IgD-negative memory B cell (primary cell): ENCODE results near the gene ELOVL6. TPM values are rescaled to one million over a fixed set of nuclear protein-coding genes. Genes with fewer than 3 reads are reported as not detected.
"Not testable (repeated sequence)": the region's sequence is repeated elsewhere in the genome, so short reads cannot be mapped to it uniquely, and the experiment has no call there.

Experiments used
- H3K27ac Mint-ChIP-seq, 3 donors: one replicate each; pipeline ENCODE4 v1.8.0; 2020 to 2022; ENCODE audit warnings: mild to moderate bottlenecking in 3 of 3, mixed read lengths in 3 of 3, moderate library complexity in 1 of 3
- H3K27me3 Mint-ChIP-seq: one replicate; pipeline ENCODE4 v1.8.0; 2021; ENCODE audit warnings: mixed read lengths
- H3K36me3 Mint-ChIP-seq: one replicate; pipeline ENCODE4 v1.8.0; 2020; ENCODE audit warnings: mild to moderate bottlenecking, mixed read lengths
- H3K4me1 Mint-ChIP-seq, 3 donors: one replicate each; pipeline ENCODE4 v1.8.0; 2020 to 2022; ENCODE audit warnings: mixed read lengths in 3 of 3, mild to moderate bottlenecking in 1 of 3
- H3K4me3 Mint-ChIP-seq, 4 donors: one replicate each; pipeline ENCODE4 v1.8.0; 2020 to 2022; ENCODE audit warnings: mild to moderate bottlenecking in 4 of 4, mixed read lengths in 4 of 4, moderate library complexity in 3 of 4
- H3K9me3 Mint-ChIP-seq, 3 donors: one replicate each; pipeline ENCODE4 v1.8.0; 2020 to 2021; ENCODE audit warnings: mixed read lengths in 3 of 3, mild to moderate bottlenecking in 1 of 3
- polyA plus RNA-seq: library from polyadenylated mRNA; unstranded; fragments of 300-500 nt; fragmentation: Illumina TruSeq; gene quantifications from one replicate; pipeline ENCODE4 v1.2.3, GENCODE V29; 2021

ELOVL6 gene
- polyA plus RNA-seq, 1 donor from 2014 or later: 0.08 TPM

DNA sequence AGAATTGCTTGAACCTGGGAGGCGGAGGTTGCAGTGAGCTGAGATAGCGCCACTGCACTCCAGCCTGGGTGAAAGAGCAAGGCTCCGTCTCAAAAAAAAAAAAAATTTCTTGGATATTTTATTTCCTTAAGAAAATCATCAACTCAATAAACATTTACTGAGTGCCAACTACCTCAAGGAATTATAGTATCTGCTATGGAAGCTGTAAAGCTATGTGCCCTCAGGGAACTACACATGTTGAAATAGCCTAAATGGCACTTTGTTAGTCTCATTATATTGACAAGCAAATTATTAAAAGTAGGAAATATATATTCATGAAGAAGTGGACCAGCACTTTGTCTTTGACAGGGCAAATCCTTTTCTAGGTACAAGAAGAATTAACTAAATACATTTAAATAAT lies 40.8 kb downstream of the ELOVL6 start:
- no peak overlapping the region for H3K4me3 Mint-ChIP-seq
- H3K27me3 Mint-ChIP-seq: no peaks in the 10 kb centered on the region
- no peaks in the 10 kb centered on the region for H3K4me1 Mint-ChIP-seq
- H3K9me3 Mint-ChIP-seq: no peaks in the 10 kb centered on the region
- H3K36me3 Mint-ChIP-seq: no peaks in the 10 kb centered on the region
- H3K27ac Mint-ChIP-seq: no peak overlapping the region

- not testable (repeated sequence) for H3K27me3 Mint-ChIP-seq, H3K9me3 Mint-ChIP-seq, H3K4me1 Mint-ChIP-seq, H3K4me3 Mint-ChIP-seq, H3K27ac Mint-ChIP-seq, H3K36me3 Mint-ChIP-seq
These were observed 41.2 kb downstream of the ELOVL6 start for GRCh38 chr4:110157166-110157565.

DNA sequence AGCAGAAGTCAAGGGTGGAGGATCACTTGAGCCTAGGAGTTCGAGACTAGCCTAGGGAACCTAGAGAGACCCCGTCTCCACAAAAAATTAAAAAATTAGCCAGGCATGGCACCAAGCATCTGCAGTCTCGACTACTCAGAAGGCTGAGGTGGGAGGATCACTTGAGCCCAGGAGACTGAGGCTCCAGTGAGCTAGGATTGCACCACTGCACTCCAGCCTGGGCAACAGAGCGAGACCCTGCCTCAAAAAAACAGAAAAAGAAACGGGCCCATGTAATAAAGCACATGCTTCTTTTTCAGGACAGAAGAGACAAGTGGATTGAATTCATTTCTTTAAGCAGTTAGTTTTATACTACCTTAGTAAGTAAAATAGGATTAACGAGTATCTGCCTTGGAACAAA lies 42.0 kb downstream of the ELOVL6 start:
- H3K4me1 Mint-ChIP-seq: no peaks in the 10 kb centered on the region

DNA sequence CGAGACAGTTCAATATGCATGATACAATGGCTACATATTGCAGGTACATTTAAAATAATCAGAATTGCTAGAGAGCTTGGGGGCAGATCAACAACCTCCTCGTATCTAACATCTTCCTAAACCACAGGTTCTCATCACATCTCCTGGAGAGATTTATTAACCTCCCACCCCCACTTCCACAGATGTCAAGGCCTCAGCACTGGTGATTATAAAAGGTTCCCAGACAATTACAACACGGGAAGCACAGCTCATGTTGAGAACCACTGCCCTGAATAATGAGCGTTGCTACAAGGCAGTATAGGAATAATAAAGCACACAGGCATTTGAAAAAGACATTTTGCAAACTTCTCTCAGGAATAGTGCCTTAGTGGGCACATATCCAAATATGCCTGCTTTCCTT lies 42.8 kb downstream of the ELOVL6 start:
- Mint-ChIP-seq H3K36me3 (no peaks in the 10 kb centered on the region), H3K4me1 (no peaks in the 10 kb centered on the region), H3K9me3 (no peaks in the 10 kb centered on the region), H3K4me3 (no peak overlapping the region), H3K27ac (no peak overlapping the region), H3K27me3 (no peaks in the 10 kb centered on the region)

More for the DNA sequence above, 42.0 kb downstream of the ELOVL6 start:
- Mint-ChIP-seq H3K4me3 (no peak overlapping the region), H3K36me3 (no peaks in the 10 kb centered on the region), H3K9me3 (no peaks in the 10 kb centered on the region), H3K27me3 (no peaks in the 10 kb centered on the region), H3K27ac (no peak overlapping the region)

GRCh38 chr4:110154582-110154981 lies 43.8 kb downstream of the ELOVL6 start:
- H3K4me1 Mint-ChIP-seq: no peaks in the 10 kb centered on the region
- H3K36me3 Mint-ChIP-seq: no peaks in the 10 kb centered on the region
- no peaks in the 10 kb centered on the region for H3K27me3 Mint-ChIP-seq
- no peaks in the 10 kb centered on the region for H3K9me3 Mint-ChIP-seq
- H3K4me3 Mint-ChIP-seq: no peak overlapping the region
- no peak overlapping the region for H3K27ac Mint-ChIP-seq

- Mint-ChIP-seq H3K36me3 (peaks cover 1% of the 10 kb centered on the region), H3K9me3 (no peaks in the 10 kb centered on the region), H3K4me3 (no peak overlapping the region), H3K4me1 (no peaks in the 10 kb centered on the region), H3K27ac (no peak overlapping the region), H3K27me3 (no peaks in the 10 kb centered on the region)
These were observed 46.0 kb downstream of the ELOVL6 start for GRCh38 chr4:110152386-110152785.

- no peak overlapping the region for H3K27ac Mint-ChIP-seq
These were observed 49.3 kb downstream of the ELOVL6 start for GRCh38 chr4:110149089-110149488.

GRCh38 chr4:110142461-110142860 lies 56.0 kb downstream of the ELOVL6 start:
- Mint-ChIP-seq H3K27me3 (peaks cover 2% of the 10 kb centered on the region), H3K4me3 (no peak overlapping the region), H3K36me3 (peaks cover 3% of the 10 kb centered on the region), H3K27ac (no peak overlapping the region), H3K4me1 (no peaks in the 10 kb centered on the region), H3K9me3 (no peaks in the 10 kb centered on the region)

More at GRCh38 chr4:110149089-110149488, 49.3 kb downstream of the ELOVL6 start:
- Mint-ChIP-seq H3K27me3 (no peaks in the 10 kb centered on the region), H3K9me3 (no peaks in the 10 kb centered on the region), H3K4me3 (no peak overlapping the region), H3K4me1 (no peaks in the 10 kb centered on the region), H3K36me3 (peaks cover 4% of the 10 kb centered on the region)

DNA sequence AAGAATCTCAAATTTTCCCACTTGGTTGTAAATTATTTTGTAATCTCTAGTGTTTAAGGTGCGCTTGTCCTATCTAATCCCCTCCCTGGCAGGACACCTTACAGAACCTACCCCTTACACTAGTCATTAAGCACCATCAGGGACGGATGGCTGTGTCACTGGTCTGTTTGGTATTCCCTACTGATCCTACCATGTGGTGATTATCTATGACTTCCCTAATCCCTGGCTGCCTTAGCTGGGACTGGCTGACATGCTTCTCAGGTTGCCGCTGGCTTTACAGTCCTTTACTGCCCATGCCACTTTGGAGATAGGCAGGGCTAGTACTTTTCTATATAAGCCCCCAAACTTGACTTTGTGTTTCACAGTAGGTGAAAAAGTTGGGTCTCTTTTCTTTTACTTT lies 58.6 kb downstream of the ELOVL6 start:
- Mint-ChIP-seq H3K27ac (no peak overlapping the region), H3K9me3 (no peaks in the 10 kb centered on the region), H3K27me3 (peaks cover 2% of the 10 kb centered on the region), H3K4me1 (no peaks in the 10 kb centered on the region), H3K36me3 (no peaks in the 10 kb centered on the region), H3K4me3 (no peak overlapping the region)

GRCh38 chr4:110139111-110139510 lies 59.3 kb downstream of the ELOVL6 start:
- Mint-ChIP-seq H3K36me3 (no peaks in the 10 kb centered on the region), H3K9me3 (no peaks in the 10 kb centered on the region), H3K4me3 (no peak overlapping the region), H3K27me3 (peaks cover 2% of the 10 kb centered on the region), H3K4me1 (no peaks in the 10 kb centered on the region), H3K27ac (no peak overlapping the region)

GRCh38 chr4:110138551-110138950 lies 59.9 kb downstream of the ELOVL6 start:
- no peak overlapping the region for H3K4me3 Mint-ChIP-seq
- no peaks in the 10 kb centered on the region for H3K9me3 Mint-ChIP-seq

GRCh38 chr4:110137829-110138228 lies 60.6 kb downstream of the ELOVL6 start:
- no peak overlapping the region for H3K4me3 Mint-ChIP-seq
- no peaks in the 10 kb centered on the region for H3K4me1 Mint-ChIP-seq
- no peak overlapping the region for H3K27ac Mint-ChIP-seq
- H3K27me3 Mint-ChIP-seq: peaks cover 2% of the 10 kb centered on the region
- H3K36me3 Mint-ChIP-seq: no peaks in the 10 kb centered on the region
- no peaks in the 10 kb centered on the region for H3K9me3 Mint-ChIP-seq

More at GRCh38 chr4:110138551-110138950, 59.9 kb downstream of the ELOVL6 start:
- Mint-ChIP-seq H3K27me3 (peaks cover 2% of the 10 kb centered on the region), H3K36me3 (no peaks in the 10 kb centered on the region), H3K4me1 (no peaks in the 10 kb centered on the region), H3K27ac (no peak overlapping the region)

DNA sequence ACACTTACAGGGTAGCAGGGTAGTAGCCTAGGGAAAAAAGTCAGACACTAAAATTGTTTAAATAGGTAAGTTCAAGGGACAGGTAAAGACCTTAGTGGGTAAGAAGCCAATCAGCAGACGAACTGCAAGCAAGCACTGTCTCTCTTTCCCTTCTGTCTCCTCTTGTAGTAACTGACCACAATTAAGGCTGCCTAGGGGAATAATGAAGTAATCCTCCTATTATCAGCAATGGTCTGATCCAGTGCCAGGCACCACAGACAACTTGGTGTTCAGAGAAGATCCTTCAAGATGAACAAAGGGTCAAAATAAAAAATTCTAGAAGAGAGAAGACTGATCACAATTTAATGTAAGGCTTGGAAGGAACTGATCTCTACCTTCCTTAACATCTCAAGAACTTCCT lies 62.9 kb downstream of the ELOVL6 start:
- Mint-ChIP-seq H3K4me1 (no peaks in the 10 kb centered on the region), H3K27ac (no peak overlapping the region), H3K27me3 (peaks cover 2% of the 10 kb centered on the region), H3K9me3 (no peaks in the 10 kb centered on the region), H3K36me3 (no peaks in the 10 kb centered on the region), H3K4me3 (no peak overlapping the region)

DNA sequence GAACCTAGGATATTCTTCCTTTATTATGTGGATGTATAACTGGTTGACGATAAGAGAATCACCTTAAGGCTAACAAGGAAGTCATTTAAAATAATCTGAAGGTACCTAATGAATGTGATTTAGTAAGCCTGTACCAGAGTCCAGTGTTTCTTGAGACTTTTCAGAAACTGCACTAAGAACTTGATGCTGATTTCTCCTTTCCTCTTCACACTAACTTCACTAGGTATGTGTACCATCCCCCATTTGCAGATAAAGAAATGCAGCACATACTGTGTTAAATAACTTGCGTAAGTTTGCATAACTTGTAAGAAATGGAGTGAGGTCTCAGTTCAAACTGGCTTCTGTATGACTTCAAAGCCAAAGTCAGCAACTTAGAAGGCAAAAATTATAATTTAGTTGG lies 63.3 kb downstream of the ELOVL6 start:
- Mint-ChIP-seq H3K27me3 (peaks cover 2% of the 10 kb centered on the region), H3K27ac (no peak overlapping the region), H3K4me1 (no peaks in the 10 kb centered on the region), H3K9me3 (no peaks in the 10 kb centered on the region), H3K4me3 (no peak overlapping the region), H3K36me3 (no peaks in the 10 kb centered on the region)

GRCh38 chr4:110134269-110134869 lies 64.0 kb downstream of the ELOVL6 start:
- Mint-ChIP-seq H3K4me1 (no peaks in the 10 kb centered on the region), H3K9me3 (no peaks in the 10 kb centered on the region), H3K27ac (no peak overlapping the region), H3K36me3 (no peaks in the 10 kb centered on the region), H3K4me3 (no peak overlapping the region), H3K27me3 (peaks cover 2% of the 10 kb centered on the region)

- H3K27me3 Mint-ChIP-seq: no peaks in the 10 kb centered on the region
These were observed 65.3 kb downstream of the ELOVL6 start for GRCh38 chr4:110132816-110133719.

More at GRCh38 chr4:110132816-110133719, 65.3 kb downstream of the ELOVL6 start:
- H3K9me3 Mint-ChIP-seq: no peaks in the 10 kb centered on the region
- H3K4me3 Mint-ChIP-seq: no peak overlapping the region
- H3K27ac Mint-ChIP-seq: peak overlapping the region in 1 of 3 donors; percentile 44
- H3K36me3 Mint-ChIP-seq: no peaks in the 10 kb centered on the region
- H3K4me1 Mint-ChIP-seq: no peaks in the 10 kb centered on the region
